Upper lobe of left lung (tissue), 6 donors: ENCODE data around the gene RPL10. TPM values are rescaled to one million over a fixed set of nuclear protein-coding genes. Genes with fewer than 3 reads are reported as not detected.

Experiments
- ATAC-seq, 2 donors: fragments of 200-7000 bp; cut with Tn5 transposase; one replicate each; pipeline ENCODE4 v1.9.1; 2022; ENCODE audit warnings: mild to moderate bottlenecking in 2 of 2, moderate library complexity in 2 of 2; ENCODE audit not compliant: low FRiP score in 2 of 2
- DNase-seq, 2 donors: peaks; one replicate each; pipeline ENCODE4 v3.0.0-alpha.2; 2019 to 2020
- H3K27ac ChIP-seq, 4 donors: fragments of 200-600 bp; sonication (generic); one replicate each; pipeline ENCODE4 v1.5.1; 2016 to 2019
- H3K27me3 ChIP-seq, 4 donors: fragments of 200-600 bp; sonication (generic); one replicate each; pipeline ENCODE4 v1.5.1; 2017 to 2019
- H3K36me3 ChIP-seq, 4 donors: fragments of 200-600 bp; sonication (generic); one replicate each; pipeline ENCODE4 v1.5.1; 2016 to 2019
- H3K4me1 ChIP-seq, 4 donors: fragments of 200-600 bp; sonication (generic); one replicate each; pipeline ENCODE4 v1.5.1; 2018 to 2019
- H3K4me3 ChIP-seq, 4 donors: fragments of 200-600 bp; sonication (generic); one replicate each; pipeline ENCODE4 v1.5.1; 2017 to 2019; ENCODE audit warnings: mild to moderate bottlenecking in 2 of 4, moderate library complexity in 1 of 4
- H3K9me3 ChIP-seq, 4 donors: fragments of 200-600 bp; sonication (generic); one replicate each; pipeline ENCODE4 v1.5.1; 2018 to 2019
- EP300 ChIP-seq, 4 donors: sonication (generic); formaldehyde crosslinking; IDR thresholded peaks; one replicate each; pipeline ENCODE4 v1.5.1; 2017; ENCODE audit warnings: antibody characterized with exemption in 4 of 4, control low read depth in 2 of 4
- POLR2A ChIP-seq, 4 donors: fragments of 450-650 bp; IDR thresholded peaks; one replicate each; pipeline ENCODE4 v1.5.1; 2016 to 2017; ENCODE audit warnings: antibody characterized with exemption in 4 of 4, mild to moderate bottlenecking in 2 of 4
- POLR2AphosphoS5 ChIP-seq, 2 donors: sonication (generic); formaldehyde crosslinking; IDR thresholded peaks; one replicate each; pipeline ENCODE4 v1.5.1; 2017; ENCODE audit warnings: antibody characterized with exemption in 2 of 2
- WGBS, 2 donors: methylation state at CpG; one replicate each; pipeline ENCODE4 v1.1.5; 2017 to 2018; 5-methylcytosine and 5-hydroxymethylcytosine counted together
- total RNA-seq, 6 donors: library from RNA; depleted of rRNA in 4 of 6; stranded (reverse); fragments of >200 nt in 4 of 6; gene quantifications; one replicate each; pipeline versions ENCODE4 v1.1.0 to v1.2.1, GENCODE V29; 2016 to 2021
- TF ChIP-seq, protein P1 (sequence below), 6 experiments: fragments of 450-650 bp in 4 of 6; fragments of 200-600 bp in 2 of 6; sonication (generic) in 2 of 6; IDR thresholded peaks; one replicate each; pipeline ENCODE4 v1.5.1; 2016 to 2019; ENCODE audit warnings: antibody characterized with exemption in 6 of 6
- donor health status: DM: no; HTN: no; CAD: no; lungs with moderate emphysema.
- donor health status: DM: no; HTN: yes; CAD: no; lungs with severe emphysema.

The RPL10 gene
- total RNA-seq, 6 donors from 2014 or later: 1,246 to 5,225 (median 2,943) TPM

GRCh38 chrX:154371017-154371788 is 27.0 kb upstream of the RPL10 start:
- H3K4me3 ChIP-seq: peak overlapping the region; percentile 66 to 88 (median 78)
- peaks cover 0 to 5% (median 0%) of the 10 kb centered on the region in 4 donors for H3K27me3 ChIP-seq
- ATAC-seq (peak; percentile 77 to 81), DNase-seq (peak; percentile 96 to 97)
- peaks cover 27 to 67% (median 33%) of the 10 kb centered on the region in 4 donors for H3K4me1 ChIP-seq
- H3K9me3 ChIP-seq: peaks cover 0 to 11% (median 0%) of the 10 kb centered on the region in 4 donors
- peak in 3 of 4 donors; percentile 90 to 99 (median 94) for TF ChIP-seq POLR2A (IDR thresholded peaks at IDR 0.05)
- TF ChIP-seq POLR2AphosphoS5 (IDR thresholded peaks at IDR 0.05): peak; percentile 92 to 96
- TF ChIP-seq, protein P1, sequence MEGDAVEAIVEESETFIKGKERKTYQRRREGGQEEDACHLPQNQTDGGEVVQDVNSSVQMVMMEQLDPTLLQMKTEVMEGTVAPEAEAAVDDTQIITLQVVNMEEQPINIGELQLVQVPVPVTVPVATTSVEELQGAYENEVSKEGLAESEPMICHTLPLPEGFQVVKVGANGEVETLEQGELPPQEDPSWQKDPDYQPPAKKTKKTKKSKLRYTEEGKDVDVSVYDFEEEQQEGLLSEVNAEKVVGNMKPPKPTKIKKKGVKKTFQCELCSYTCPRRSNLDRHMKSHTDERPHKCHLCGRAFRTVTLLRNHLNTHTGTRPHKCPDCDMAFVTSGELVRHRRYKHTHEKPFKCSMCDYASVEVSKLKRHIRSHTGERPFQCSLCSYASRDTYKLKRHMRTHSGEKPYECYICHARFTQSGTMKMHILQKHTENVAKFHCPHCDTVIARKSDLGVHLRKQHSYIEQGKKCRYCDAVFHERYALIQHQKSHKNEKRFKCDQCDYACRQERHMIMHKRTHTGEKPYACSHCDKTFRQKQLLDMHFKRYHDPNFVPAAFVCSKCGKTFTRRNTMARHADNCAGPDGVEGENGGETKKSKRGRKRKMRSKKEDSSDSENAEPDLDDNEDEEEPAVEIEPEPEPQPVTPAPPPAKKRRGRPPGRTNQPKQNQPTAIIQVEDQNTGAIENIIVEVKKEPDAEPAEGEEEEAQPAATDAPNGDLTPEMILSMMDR (IDR thresholded peaks at IDR 0.05): peak in 1 of 6 experiments; percentile 25
- TF ChIP-seq EP300 (IDR thresholded peaks at IDR 0.05): no peak
- H3K27ac ChIP-seq: peak overlapping the region; percentile 82 to 95 (median 88)
- peaks cover 0 to 21% (median 16%) of the 10 kb centered on the region in 4 donors for H3K36me3 ChIP-seq
- WGBS, 2 donors: 49% methylated on average over 74 of the region's 77 CpGs; no CpG with 5 or more reads in 1 of the 2 donors

GRCh38 chrX:154371789-154372300 is 26.3 kb upstream of the RPL10 start:
- peaks cover 26 to 67% (median 31%) of the 10 kb centered on the region in 4 donors for H3K4me1 ChIP-seq
- 43% methylated on average over 7 of the region's 43 CpGs; no CpG with 5 or more reads in 1 of the 2 donors for WGBS, 2 donors
- peak in 1 of 2 donors; percentile 88 for DNase-seq
- peaks cover 0 to 11% (median 0%) of the 10 kb centered on the region in 4 donors for H3K9me3 ChIP-seq
- peak overlapping the region; percentile 65 to 95 (median 88) for H3K27ac ChIP-seq
- peaks cover 0 to 14% (median 9%) of the 10 kb centered on the region in 4 donors for H3K36me3 ChIP-seq
- ATAC-seq: no peak
- H3K4me3 ChIP-seq: peak overlapping the region; percentile 48 to 88 (median 78)
- H3K27me3 ChIP-seq: peaks cover 0 to 5% (median 0%) of the 10 kb centered on the region in 4 donors
- TF ChIP-seq POLR2A (IDR thresholded peaks at IDR 0.05) (no peak), POLR2AphosphoS5 (IDR thresholded peaks at IDR 0.05) (no peak), EP300 (IDR thresholded peaks at IDR 0.05) (no peak)
- TF ChIP-seq, protein P1 (IDR thresholded peaks at IDR 0.05): no peak

DNA sequence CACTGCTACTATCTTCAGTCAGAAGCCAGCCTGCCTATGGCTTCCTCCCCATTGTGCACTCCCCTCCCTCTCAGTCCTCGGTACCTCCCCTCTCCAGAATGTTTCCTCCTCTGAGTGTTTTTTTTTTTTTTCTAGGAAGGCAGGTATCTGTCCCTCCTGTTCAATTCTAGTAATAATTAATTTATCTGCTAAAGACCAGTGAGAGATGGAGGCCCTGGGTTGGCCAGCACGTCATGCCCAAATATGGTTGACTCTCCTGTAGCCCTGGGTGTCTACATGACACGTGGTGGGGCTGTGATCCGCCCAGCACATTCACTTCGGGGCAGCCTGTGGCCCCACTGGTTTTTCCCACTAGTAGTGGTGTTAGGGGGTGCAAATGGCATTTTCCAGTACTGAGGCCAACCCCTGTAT is 25.6 kb upstream of the RPL10 start:
- peaks cover 25 to 62% (median 30%) of the 10 kb centered on the region in 4 donors for H3K4me1 ChIP-seq
- H3K4me3 ChIP-seq: peak overlapping the region; percentile 20 to 88 (median 78)
- TF ChIP-seq POLR2A (IDR thresholded peaks at IDR 0.05): no peak
- TF ChIP-seq, protein P1 (IDR thresholded peaks at IDR 0.05): no peak
- no peak for TF ChIP-seq EP300 (IDR thresholded peaks at IDR 0.05)
- TF ChIP-seq POLR2AphosphoS5 (IDR thresholded peaks at IDR 0.05): no peak
- ATAC-seq (no peak), DNase-seq (no peak)
- H3K36me3 ChIP-seq: peaks cover 0 to 7% (median 2%) of the 10 kb centered on the region in 4 donors
- H3K9me3 ChIP-seq: peaks cover 0 to 11% (median 0%) of the 10 kb centered on the region in 4 donors
- 15 to 50% methylated on average over 1 to 5 of the region's 5 CpGs for WGBS, 2 donors
- peaks cover 0 to 5% (median 0%) of the 10 kb centered on the region in 4 donors for H3K27me3 ChIP-seq
- H3K27ac ChIP-seq: peak overlapping the region in 3 of 4 donors; percentile 65 to 95 (median 89)

DNA sequence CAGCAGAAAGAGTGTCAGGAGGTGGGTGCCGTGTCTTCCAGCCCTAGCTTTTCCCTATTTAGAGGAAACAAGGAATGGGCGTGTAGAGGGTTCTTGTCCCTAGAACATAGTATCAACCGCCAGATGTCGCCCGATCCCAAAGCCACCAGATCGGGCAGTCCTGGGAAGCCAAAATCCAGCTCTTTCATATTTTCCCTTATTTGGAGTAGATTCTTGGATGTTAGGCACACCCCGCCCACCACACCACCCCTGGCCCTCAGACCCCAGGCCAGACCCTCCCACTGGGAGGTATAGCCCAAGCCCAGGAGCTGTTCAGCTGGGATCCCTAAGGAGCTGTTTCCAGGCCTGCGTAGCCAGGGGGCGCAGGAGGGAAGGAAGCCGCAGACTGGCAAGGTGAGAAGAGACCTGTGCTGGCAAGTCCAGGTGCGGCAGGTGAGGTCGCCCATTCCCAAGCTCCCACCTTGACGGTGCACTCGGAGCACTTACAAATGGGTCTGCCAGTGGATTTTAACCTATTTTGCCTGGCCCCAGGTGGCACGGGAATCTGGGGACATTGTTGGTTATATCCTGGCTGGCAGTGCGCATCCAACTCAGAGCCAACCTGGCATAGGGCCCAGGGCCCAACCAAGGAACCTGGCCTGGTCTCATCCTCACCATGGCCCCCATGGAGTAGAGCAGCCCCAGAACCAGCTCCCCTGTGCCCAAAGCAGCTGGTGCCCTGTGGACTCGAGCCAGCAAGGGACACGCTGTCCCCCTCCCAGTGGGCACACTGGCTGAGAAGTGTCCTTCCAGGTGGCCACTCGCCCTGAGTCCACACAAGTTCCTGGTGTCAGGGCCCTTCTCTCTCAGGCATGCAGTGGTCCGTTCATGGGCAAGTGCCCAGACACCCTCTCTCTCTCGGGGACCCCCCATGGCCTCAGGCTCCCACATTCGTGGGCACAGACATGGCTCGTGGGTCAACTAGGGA is 24.6 kb upstream of the RPL10 start:
- whole genome bisulfite sequencing, 2 donors: 56% methylated on average over 22 of the region's 23 CpGs; no CpG with 5 or more reads in 1 of the 2 donors
- Histone ChIP-seq H3K4me1 (peaks cover 17 to 56% (median 23%) of the 10 kb centered on the region in 4 donors), H3K27ac (peak overlapping the region; percentile 30 to 89 (median 56)), H3K9me3 (peaks cover 0 to 14% (median 0%) of the 10 kb centered on the region in 4 donors), H3K27me3 (peaks cover 0 to 5% (median 0%) of the 10 kb centered on the region in 4 donors), H3K36me3 (no peaks in the 10 kb centered on the region), H3K4me3 (peak overlapping the region in 3 of 4 donors; percentile 43 to 88 (median 78))
- DNase-seq (peak in 1 of 2 donors; percentile 72), ATAC-seq (peak; percentile 18 to 23)
- TF ChIP-seq, protein P1 (IDR thresholded peaks at IDR 0.05): peak; percentile 32 to 64 (median 52)
- TF ChIP-seq POLR2AphosphoS5 (IDR thresholded peaks at IDR 0.05) (no peak), POLR2A (IDR thresholded peaks at IDR 0.05) (peak in 1 of 4 donors; percentile 1), EP300 (IDR thresholded peaks at IDR 0.05) (no peak)
